ENCODE results near the gene HSF2BP. TPM values are rescaled to one million over a fixed set of nuclear protein-coding genes. Genes with fewer than 3 reads are reported as not detected.

The HSF2BP gene
- polyA plus RNA-seq, 1 donor from 2014 or later, result 0.89 TPM

GRCh38 chr21:43627527-43627926 is 31.8 kb downstream of the HSF2BP start:
- H3K27ac ChIP-seq (ENCODE audit: low read length), result no peak overlapping the region
- peaks cover 6% of the 10 kb centered on the region for H3K9me3 ChIP-seq (ENCODE audit: low read length)
- TF ChIP-seq MXI1 (conservative IDR thresholded peaks at IDR 0.05; ENCODE audit: poor library complexity, severe bottlenecking) (no peak), POLR2AphosphoS5 (IDR thresholded peaks at IDR 0.05) (no peak), TAF1 (IDR thresholded peaks at IDR 0.05; ENCODE audit: low read depth) (no peak), REST (IDR thresholded peaks at IDR 0.05; ENCODE audit: borderline replicate concordance) (no peak), EP300 (conservative IDR thresholded peaks at IDR 0.05; ENCODE audit: poor library complexity, severe bottlenecking) (no peak), EZH2 (IDR thresholded peaks at IDR 0.05; ENCODE audit: borderline replicate concordance, insufficient read depth, low read length, poor library complexity, severe bottlenecking) (no peak), SMC3 (conservative IDR thresholded peaks at IDR 0.05; ENCODE audit: poor library complexity) (no peak), RAD21 (conservative IDR thresholded peaks at IDR 0.05) (no peak), CTCF (IDR thresholded peaks at IDR 0.05; ENCODE audit: poor library complexity, severe bottlenecking) (no peak)
- no peaks in the 10 kb centered on the region for H4K20me1 ChIP-seq (ENCODE audit: insufficient read depth)
- H3K9ac ChIP-seq (ENCODE audit: low read length), result no peak overlapping the region
- H2AFZ ChIP-seq (ENCODE audit: low read depth, low read length), result no peak overlapping the region
- H3K36me3 ChIP-seq (ENCODE audit: insufficient read depth, low read length), result no peaks in the 10 kb centered on the region
- H3F3A ChIP-seq (ENCODE audit: insufficient read depth, low read length, poor library complexity, severe bottlenecking), result no peaks in the 10 kb centered on the region
- H3K9me2 ChIP-seq (ENCODE audit: insufficient read depth, low read length), result no peaks in the 10 kb centered on the region
- H3K27me3 ChIP-seq (ENCODE audit: insufficient read depth, low read depth, low read length), result no peaks in the 10 kb centered on the region
- H3K79me2 ChIP-seq (replicated peaks; ENCODE audit: insufficient read depth, low read length), result no peaks in the 10 kb centered on the region
- no peak overlapping the region for H3K4me3 ChIP-seq (ENCODE audit: low read length)
- H3K4me2 ChIP-seq (ENCODE audit: low read length), result no peak overlapping the region

- Histone ChIP-seq H3K4me3 (ENCODE audit: low read length) (no peak overlapping the region), H3K27me3 (ENCODE audit: insufficient read depth, low read depth, low read length) (no peaks in the 10 kb centered on the region), H3K9me2 (ENCODE audit: insufficient read depth, low read length) (no peaks in the 10 kb centered on the region), H3F3A (ENCODE audit: insufficient read depth, low read length, poor library complexity, severe bottlenecking) (no peaks in the 10 kb centered on the region), H2AFZ (ENCODE audit: low read depth, low read length) (no peak overlapping the region), H4K20me1 (ENCODE audit: insufficient read depth) (no peaks in the 10 kb centered on the region), H3K9me3 (ENCODE audit: low read length) (peaks cover 6% of the 10 kb centered on the region), H3K79me2 (replicated peaks; ENCODE audit: insufficient read depth, low read length) (no peaks in the 10 kb centered on the region), H3K36me3 (ENCODE audit: insufficient read depth, low read length) (no peaks in the 10 kb centered on the region), H3K4me2 (ENCODE audit: low read length) (no peak overlapping the region), H3K9ac (ENCODE audit: low read length) (no peak overlapping the region), H3K27ac (ENCODE audit: low read length) (no peak overlapping the region)
- TF ChIP-seq MXI1 (conservative IDR thresholded peaks at IDR 0.05; ENCODE audit: poor library complexity, severe bottlenecking) (no peak), RAD21 (conservative IDR thresholded peaks at IDR 0.05) (no peak), SMC3 (conservative IDR thresholded peaks at IDR 0.05; ENCODE audit: poor library complexity) (no peak), EZH2 (IDR thresholded peaks at IDR 0.05; ENCODE audit: borderline replicate concordance, insufficient read depth, low read length, poor library complexity, severe bottlenecking) (no peak), TAF1 (IDR thresholded peaks at IDR 0.05; ENCODE audit: low read depth) (no peak)
These were observed 32.9 kb downstream of the HSF2BP start for GRCh38 chr21:43626390-43626789.
